Measurements from ENCODE around the gene PCSK4. TPM values are rescaled to one million over a fixed set of nuclear protein-coding genes. Genes with fewer than 3 reads are reported as not detected.

The PCSK4 gene
- total RNA-seq, 1 experiment from 2014 or later = 9.9 TPM

- no peak overlapping the region for H3K4me3 ChIP-seq (ENCODE audit: low read depth in 2 of 2, low read length in 2 of 2)
- ATAC-seq (no peak), DNase-seq (ENCODE audit: low read depth, low spot score) (no peak)
- no peaks in the 10 kb centered on the region for H3K9me3 ChIP-seq (ENCODE audit: control insufficient read depth, insufficient read depth, low read depth, low read length)
- ChIA-PET CTCF (no interaction called here), POLR2A (no interaction called here)
- H3K4me1 ChIP-seq (ENCODE audit: control insufficient read depth, insufficient read depth, low read length) = 0 out of 2 replicates have a peak, but pooled peaks cover 3% of the 10 kb centered on the region
- no peaks in the 10 kb centered on the region for H3K27me3 ChIP-seq (ENCODE audit: control insufficient read depth, insufficient read depth, low read length)
- H3K27ac ChIP-seq (ENCODE audit: low read length) = no peak overlapping the region
- H3K36me3 ChIP-seq (ENCODE audit: control insufficient read depth, insufficient read depth, low read length) = peaks cover 4% of the 10 kb centered on the region; the same call in 1 of the 2 replicates
- intact Hi-C loops (cut with micrococcal nuclease; ENCODE audit: unreplicated experiment) (no loop called here), in situ Hi-C loops (cut with HindIII; ENCODE audit: low pct_unique_long_range_greater_than_20kb, low sequenced_read_pairs) (no loop called here)
- BruUV-seq (replicated peaks) = no TSS peak
- no peak for TF ChIP-seq REST (IDR thresholded peaks at IDR 0.05; ENCODE audit: insufficient read depth in 1 of 2, low read depth in 2 of 2, low read length in 1 of 2)
- no peak for TF ChIP-seq TCF7L2 (IDR thresholded peaks at IDR 0.05; ENCODE audit: low read depth, low read length)
- no peak for TF ChIP-seq CTCF (IDR thresholded peaks at IDR 0.05)
- no peak for TF ChIP-seq SIN3A (IDR thresholded peaks at IDR 0.05; ENCODE audit: borderline replicate concordance, insufficient read depth, low read depth, low read length)
- no peak for TF ChIP-seq POLR2AphosphoS5 (IDR thresholded peaks at IDR 0.05; ENCODE audit: low read depth, low read length)
Measured at GRCh38 chr19:1434040-1434366, 56.1 kb downstream of the PCSK4 start.

- CTCF ChIA-PET = no interaction called here
- H3K27ac ChIP-seq (ENCODE audit: low read length) = no peak overlapping the region
- ATAC-seq = no peak
- H3K4me3 ChIP-seq (ENCODE audit: low read depth in 2 of 2, low read length in 2 of 2) = no peak overlapping the region
- BruUV-seq (replicated peaks) = no TSS peak
- H3K9me3 ChIP-seq (ENCODE audit: control insufficient read depth, insufficient read depth, low read depth, low read length) = no peaks in the 10 kb centered on the region
- 0 out of 2 replicates have a peak, but pooled peaks cover 3% of the 10 kb centered on the region for H3K4me1 ChIP-seq (ENCODE audit: control insufficient read depth, insufficient read depth, low read length)
- no peak for TF ChIP-seq POLR2AphosphoS5 (IDR thresholded peaks at IDR 0.05; ENCODE audit: low read depth, low read length)
- TF ChIP-seq REST (IDR thresholded peaks at IDR 0.05; ENCODE audit: insufficient read depth in 1 of 2, low read depth in 2 of 2, low read length in 1 of 2) = no peak
- no peak for TF ChIP-seq CTCF (IDR thresholded peaks at IDR 0.05)
- no peak for TF ChIP-seq TCF7L2 (IDR thresholded peaks at IDR 0.05; ENCODE audit: low read depth, low read length)
- no peak for TF ChIP-seq SIN3A (IDR thresholded peaks at IDR 0.05; ENCODE audit: borderline replicate concordance, insufficient read depth, low read depth, low read length)
- POLR2A ChIA-PET = no interaction called here
- intact Hi-C loops (cut with micrococcal nuclease; ENCODE audit: unreplicated experiment) (no loop called here), in situ Hi-C loops (cut with HindIII; ENCODE audit: low pct_unique_long_range_greater_than_20kb, low sequenced_read_pairs) (no loop called here)
- H3K27me3 ChIP-seq (ENCODE audit: control insufficient read depth, insufficient read depth, low read length) = no peaks in the 10 kb centered on the region
- peaks cover 1% of the 10 kb centered on the region; the same call in 1 of the 2 replicates for H3K36me3 ChIP-seq (ENCODE audit: control insufficient read depth, insufficient read depth, low read length)
- DNase-seq (ENCODE audit: low read depth, low spot score) = no peak
Measured at GRCh38 chr19:1433119-1434039, 56.8 kb downstream of the PCSK4 start.

Measured in Panc1 (cell line).